ENCODE results near the gene KRT85. TPM values are rescaled to one million over a fixed set of nuclear protein-coding genes. Genes with fewer than 3 reads are reported as not detected.

KRT85 gene
- total RNA-seq, 2 donors from 2014 or later = not detected

Other genes starting within 250 kb of the KRT85 start
- not detected for gene KRT80, start 175.5 kb downstream of the KRT85 start, total RNA-seq
- 10 to 100 TPM; 23.1 to 25.4 TPM for gene KRT7, start 134.2 kb downstream of the KRT85 start, total RNA-seq
- under 1 TPM; 0.82 to 1.00 TPM for gene KRT86, start 92.8 kb downstream of the KRT85 start, total RNA-seq
- gene KRT81, start 75.9 kb downstream of the KRT85 start, total RNA-seq = not detected
- gene KRT83, start 46.1 kb downstream of the KRT85 start, total RNA-seq = not detected
- gene KRT84, start 18.2 kb upstream of the KRT85 start, total RNA-seq = not detected
- gene KRT82, start 38.9 kb upstream of the KRT85 start, total RNA-seq = not detected
- not detected for gene KRT75, start 66.9 kb upstream of the KRT85 start, total RNA-seq
- not detected for gene KRT6B, start 84.7 kb upstream of the KRT85 start, total RNA-seq
- not detected for gene KRT6C, start 106.3 kb upstream of the KRT85 start, total RNA-seq
- gene KRT6A, start 125.8 kb upstream of the KRT85 start, total RNA-seq = not detected
- not detected for gene KRT5, start 152.9 kb upstream of the KRT85 start, total RNA-seq
- not detected for gene KRT71, start 185.7 kb upstream of the KRT85 start, total RNA-seq
- under 1 TPM in 1 of 2 donors, not detected in 1; 0.12 TPM for gene KRT74, start 206.4 kb upstream of the KRT85 start, total RNA-seq
- 1 to 10 TPM in 1 of 2 donors, under 1 TPM in 1; 0.31 to 2.3 TPM for gene KRT72, start 234.0 kb upstream of the KRT85 start, total RNA-seq

Data from activated T-cell treated with anti-CD3 and anti-CD28 coated beads, Interleukin-2, amount 50 U/mL, for 72 hours (primary cell).